GM19463 (cell line): ENCODE data around the gene SIAE.
A peak's percentile ranks its signal among the peaks of the same experiment; 100 is the strongest.

Source experiments
- ATAC-seq: cut with Tn5 transposase; IDR thresholded peaks from one replicate; pipeline ENCODE4 v1.9.1; 2021; ENCODE audit warnings: mild to moderate bottlenecking, moderate library complexity; ENCODE audit not compliant: unreplicated experiment

SIAE gene, protein sequence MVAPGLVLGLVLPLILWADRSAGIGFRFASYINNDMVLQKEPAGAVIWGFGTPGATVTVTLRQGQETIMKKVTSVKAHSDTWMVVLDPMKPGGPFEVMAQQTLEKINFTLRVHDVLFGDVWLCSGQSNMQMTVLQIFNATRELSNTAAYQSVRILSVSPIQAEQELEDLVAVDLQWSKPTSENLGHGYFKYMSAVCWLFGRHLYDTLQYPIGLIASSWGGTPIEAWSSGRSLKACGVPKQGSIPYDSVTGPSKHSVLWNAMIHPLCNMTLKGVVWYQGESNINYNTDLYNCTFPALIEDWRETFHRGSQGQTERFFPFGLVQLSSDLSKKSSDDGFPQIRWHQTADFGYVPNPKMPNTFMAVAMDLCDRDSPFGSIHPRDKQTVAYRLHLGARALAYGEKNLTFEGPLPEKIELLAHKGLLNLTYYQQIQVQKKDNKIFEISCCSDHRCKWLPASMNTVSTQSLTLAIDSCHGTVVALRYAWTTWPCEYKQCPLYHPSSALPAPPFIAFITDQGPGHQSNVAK

GRCh38 chr11:124673333-124674167 is at the start of gene SIAE, which contains the start of gene SPA17:
TSS of gene SIAE (minus strand) at chr11:124673739. CDS start at chr11:124673708, 31 bp downstream.
TSS of gene SPA17 (plus strand) at chr11:124673904. CDS start at chr11:124675265, 1,361 bp downstream.
- ATAC-seq: peak; percentile 89

GRCh38 chr11:124722176-124722575 is 48.6 kb upstream of the SIAE start:
- ATAC-seq: no peak

- no peak for ATAC-seq
Observed at GRCh38 chr11:124719534-124719933, 46.0 kb upstream of the SIAE start.

GRCh38 chr11:124718801-124719200 is 45.3 kb upstream of the SIAE start:
- no peak for ATAC-seq

DNA sequence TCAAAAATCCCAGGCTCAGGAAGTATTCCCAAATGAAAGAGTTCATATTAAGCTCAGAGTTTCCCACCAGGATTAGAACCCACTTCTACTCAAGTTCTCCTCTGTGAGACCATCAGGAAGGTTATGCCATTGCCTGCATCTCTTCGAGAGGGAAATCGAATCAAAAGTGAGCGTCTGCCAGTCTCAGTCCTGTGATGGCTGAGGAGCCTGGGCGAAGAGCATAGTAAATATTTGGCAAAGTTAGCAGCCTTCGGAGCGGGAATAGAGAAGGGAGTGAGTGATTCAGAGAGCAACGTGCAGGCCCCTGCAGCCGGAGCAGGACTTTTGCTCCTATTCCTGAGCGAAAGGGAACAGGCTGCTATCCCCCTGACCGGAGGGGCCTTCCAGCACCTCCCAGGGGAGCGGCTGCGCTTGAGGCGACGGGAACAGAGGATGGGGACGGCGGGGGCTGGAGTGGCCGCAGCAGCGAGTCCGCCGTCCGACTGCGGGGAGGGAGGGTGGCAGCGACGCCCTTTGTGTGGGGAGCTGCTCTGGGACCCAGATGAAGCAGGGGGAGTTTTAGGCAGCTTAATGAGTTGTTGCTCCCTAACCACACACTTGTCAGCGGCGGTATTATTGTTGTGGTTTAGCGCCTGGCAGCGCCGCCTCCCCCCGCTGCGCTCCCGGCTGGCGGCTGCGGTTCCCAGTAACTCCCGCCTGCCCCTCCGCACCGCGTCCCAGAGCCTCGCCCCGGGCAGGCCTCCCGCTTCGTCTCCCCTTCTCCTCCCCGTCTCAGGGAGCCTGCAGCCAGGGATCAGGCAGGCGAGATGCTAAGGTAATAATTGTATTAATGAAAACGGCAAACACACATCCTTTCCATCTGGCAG is 44.5 kb upstream of the SIAE start:
- peak; percentile 48 for ATAC-seq

DNA sequence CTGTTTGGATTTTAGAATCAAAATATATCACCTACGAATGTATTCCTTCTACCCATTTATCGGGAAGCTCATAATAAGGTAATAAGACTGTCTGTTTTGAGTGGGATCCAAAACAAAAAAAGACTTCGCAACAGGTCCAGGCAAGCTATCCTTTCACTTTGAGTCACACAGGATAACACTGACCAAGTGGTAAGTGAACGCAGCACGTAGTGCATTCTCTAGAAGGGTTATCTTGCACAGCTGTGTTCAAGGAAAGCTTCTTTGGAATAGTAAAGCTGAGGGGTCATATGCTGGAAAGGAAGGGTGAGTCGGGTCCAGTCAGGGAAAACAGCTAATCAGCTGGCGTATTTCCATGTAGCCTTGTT is 43.9 kb upstream of the SIAE start:
- ATAC-seq: peak; percentile 74

DNA sequence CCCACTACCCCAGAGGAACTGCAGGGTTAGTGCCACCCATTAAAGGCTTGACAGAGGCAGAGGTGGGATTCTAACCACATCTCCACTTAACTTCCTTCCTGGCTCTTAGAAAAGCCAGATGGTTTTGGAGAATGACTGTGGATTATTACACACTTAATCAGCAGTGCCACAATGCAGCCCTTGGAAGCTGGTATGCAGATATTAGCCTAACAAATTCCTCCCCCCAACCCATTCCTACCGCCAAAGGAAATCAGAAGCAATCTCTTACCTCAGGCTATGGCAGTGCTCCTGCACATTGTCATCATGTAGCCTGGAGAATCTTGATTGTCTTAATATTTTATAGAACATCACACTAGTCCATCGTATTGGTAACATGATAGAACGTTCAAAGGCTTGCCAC is 43.1 kb upstream of the SIAE start:
- no peak for ATAC-seq

DNA sequence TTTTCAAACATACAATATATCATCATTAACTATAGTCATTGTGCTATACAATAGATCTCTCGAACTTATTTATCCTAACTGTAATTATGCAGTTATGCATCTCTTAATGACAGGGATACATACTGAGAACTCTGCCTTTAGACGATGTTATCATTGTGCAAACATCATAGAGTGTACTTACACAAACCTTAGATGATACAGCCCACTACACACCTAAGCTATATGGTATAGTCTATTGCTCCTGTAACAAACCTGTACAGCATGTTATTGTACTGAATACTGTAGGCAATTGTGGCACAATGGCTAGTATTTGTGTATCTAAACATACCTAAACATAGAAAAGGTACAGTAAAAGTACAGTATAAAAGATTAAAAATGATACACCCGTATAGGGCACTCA is 38.9 kb upstream of the SIAE start:
- ATAC-seq: no peak

- ATAC-seq: no peak
Observed at GRCh38 chr11:124707829-124708228, 34.3 kb upstream of the SIAE start.

GRCh38 chr11:124700028-124700427 is 26.5 kb upstream of the SIAE start:
- no peak for ATAC-seq

DNA sequence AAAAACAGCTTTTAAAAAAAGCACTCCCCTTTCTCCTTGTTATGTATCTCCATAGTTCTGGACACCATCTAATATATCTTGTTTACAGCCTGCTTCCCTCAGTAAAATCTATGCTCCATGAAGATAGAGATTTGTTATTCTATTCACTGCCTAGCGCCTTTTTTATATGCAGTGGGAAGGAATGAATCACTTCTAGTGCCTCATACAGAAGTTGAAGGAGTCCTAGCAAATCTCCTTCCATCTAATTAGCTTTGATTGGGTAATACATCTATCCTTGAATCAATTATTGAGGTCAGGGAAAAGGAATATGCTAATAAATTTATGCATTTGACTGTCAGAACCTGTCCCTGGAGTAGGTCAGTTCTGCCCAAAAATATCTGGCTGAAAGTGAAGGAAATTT is 26.0 kb upstream of the SIAE start:
- no peak for ATAC-seq

GRCh38 chr11:124693142-124693541 is 19.6 kb upstream of the SIAE start:
- ATAC-seq: no peak

DNA sequence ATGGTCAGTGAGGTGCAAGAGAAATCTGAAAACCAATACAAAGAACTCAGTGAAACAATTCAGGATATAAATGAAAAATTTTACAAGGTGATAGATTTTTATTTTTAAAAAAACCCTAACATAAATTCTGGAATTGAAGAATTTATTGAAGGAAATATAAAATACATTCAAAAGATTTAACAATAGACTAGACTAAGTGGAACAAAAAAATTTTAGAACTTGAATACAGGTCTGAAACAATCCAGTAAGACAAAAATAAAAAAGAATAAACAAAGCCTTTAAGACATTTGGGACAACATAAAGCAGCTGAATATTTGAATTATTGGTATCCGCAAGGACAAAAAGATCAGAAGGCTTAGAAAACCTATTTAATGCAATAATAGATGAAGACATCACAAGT is 8.9 kb upstream of the SIAE start:
- ATAC-seq: no peak

DNA sequence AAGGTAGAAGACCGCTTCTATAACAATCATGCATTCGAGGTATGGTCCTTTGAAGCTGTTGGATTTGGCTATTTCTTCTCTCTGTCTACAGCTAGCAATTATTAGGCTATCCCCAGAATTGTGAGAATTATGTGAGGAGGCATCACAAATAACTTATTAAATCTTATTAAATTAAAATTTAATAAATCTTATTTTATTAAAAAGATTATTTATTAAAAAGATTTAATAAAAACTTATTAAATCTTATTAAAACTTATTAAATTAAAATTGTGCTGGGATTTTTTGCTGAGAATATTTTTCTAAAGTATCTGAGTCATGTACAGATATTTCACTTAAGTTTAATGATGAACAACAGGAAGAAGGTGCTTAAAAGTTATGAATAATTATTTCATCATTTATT is 7.9 kb upstream of the SIAE start:
- no peak for ATAC-seq

DNA sequence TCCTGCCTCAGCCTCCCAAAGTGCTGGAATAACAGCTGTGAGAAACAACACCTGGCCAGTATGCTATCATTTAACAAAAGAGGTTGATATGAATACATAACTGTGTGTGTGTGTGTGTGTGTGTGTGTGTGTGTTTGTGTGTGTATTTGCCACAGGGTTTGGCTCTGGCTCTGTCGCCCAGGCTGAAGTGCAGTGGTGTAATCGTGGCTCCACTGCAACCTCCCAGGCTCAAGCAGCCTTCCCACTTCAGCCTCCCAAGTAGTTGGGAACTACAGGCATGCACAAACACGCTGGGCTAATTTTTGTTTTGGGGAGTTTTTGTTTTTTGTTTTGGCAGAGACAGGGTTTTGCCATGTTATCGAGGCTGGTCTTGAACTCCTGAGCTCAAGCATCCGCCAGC is 4.9 kb upstream of the SIAE start:
- ATAC-seq: no peak

- no peak for ATAC-seq
Observed at GRCh38 chr11:124676386-124676785, 2.8 kb upstream of the SIAE start.

DNA sequence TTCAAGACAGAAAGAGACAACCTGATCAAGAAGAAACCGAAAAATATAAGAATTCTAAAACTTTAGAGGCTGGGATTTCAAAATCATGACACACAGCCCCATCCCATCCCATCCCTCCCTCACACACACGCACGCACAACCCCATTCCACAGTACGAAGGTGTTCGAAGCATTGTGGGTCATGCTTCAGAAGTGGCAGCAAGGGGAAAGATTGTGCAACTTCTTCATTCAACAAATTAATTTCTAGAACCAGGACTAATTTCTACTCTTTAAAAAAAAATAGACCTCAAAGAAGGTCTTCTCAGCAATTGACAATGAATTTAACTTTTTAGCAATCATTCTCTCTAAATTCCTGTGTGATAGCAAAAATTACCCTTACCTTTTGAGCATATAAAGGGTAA is 1.0 kb upstream of the SIAE start:
- ATAC-seq: no peak

- no peak for ATAC-seq
Observed at GRCh38 chr11:124674168-124674517, 604 bp upstream of the SIAE start.

GRCh38 chr11:124672536-124673215 is 863 bp downstream of the SIAE start:
- ATAC-seq: no peak

DNA sequence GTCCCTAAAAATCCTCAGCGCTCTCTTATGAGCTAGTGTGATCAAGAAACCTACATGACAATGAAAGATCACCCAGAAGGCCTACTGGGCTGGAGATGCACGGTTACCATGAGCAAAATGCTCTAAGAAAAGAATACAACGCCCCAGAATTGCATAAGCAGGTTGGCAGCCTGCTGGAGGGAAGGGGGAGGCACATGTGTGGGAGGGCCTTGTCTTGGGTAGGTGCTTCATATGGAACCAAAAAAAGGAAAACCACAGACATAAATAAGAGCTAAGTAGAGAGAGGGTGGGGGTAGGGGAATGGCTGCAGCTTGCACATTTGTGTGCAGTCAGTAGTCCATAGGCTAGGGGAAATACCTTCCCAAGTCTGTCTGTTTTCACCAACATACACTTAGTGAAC is 2.8 kb downstream of the SIAE start:
- ATAC-seq: no peak
